Transverse colon (tissue), 3 donors: ENCODE data around the gene FCHSD2.

ENCODE experiments used
- CTCF ChIP-seq, 5 experiments: fragments of 200-600 bp in 3 of 5; fragments of 450-650 bp in 2 of 5; sonication (generic) in 3 of 5; IDR thresholded peaks; 1 replicate in 2 of 5; 2 replicates in 3 of 5; pipeline ENCODE4 v1.5.1; 2016 to 2017; ENCODE audit warnings: antibody characterized with exemption in 5 of 5, inconsistent platforms in 3 of 5, mild to moderate bottlenecking in 2 of 5, moderate library complexity in 1 of 5
- EP300 ChIP-seq: sonication (generic); formaldehyde crosslinking; IDR thresholded peaks from one replicate; pipeline ENCODE4 v1.6.1; 2017; ENCODE audit warnings: antibody characterized with exemption, low read depth

DNA sequence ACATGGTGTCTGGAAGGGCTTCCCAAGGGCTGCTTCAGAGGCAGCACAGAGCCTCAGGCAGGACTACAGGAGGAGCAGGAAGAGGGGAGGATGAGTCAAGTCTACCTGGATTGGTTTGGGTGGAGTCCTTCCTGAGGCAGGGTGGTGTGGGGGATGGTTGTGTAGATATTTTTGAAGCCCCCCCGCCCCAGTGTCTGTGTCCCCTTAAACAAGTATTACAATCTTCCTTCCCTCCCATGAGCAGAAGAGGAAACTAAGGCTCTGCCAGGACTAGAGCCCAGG is 34.7 kb upstream of the FCHSD2 start:
- TF ChIP-seq CTCF (IDR thresholded peaks at IDR 0.05), result no peak
- TF ChIP-seq EP300, result no peak
